ENCODE data around the gene RPL28.
A peak's percentile ranks its signal among the peaks of the same experiment; 100 is the strongest.

RPL28 gene

DNA sequence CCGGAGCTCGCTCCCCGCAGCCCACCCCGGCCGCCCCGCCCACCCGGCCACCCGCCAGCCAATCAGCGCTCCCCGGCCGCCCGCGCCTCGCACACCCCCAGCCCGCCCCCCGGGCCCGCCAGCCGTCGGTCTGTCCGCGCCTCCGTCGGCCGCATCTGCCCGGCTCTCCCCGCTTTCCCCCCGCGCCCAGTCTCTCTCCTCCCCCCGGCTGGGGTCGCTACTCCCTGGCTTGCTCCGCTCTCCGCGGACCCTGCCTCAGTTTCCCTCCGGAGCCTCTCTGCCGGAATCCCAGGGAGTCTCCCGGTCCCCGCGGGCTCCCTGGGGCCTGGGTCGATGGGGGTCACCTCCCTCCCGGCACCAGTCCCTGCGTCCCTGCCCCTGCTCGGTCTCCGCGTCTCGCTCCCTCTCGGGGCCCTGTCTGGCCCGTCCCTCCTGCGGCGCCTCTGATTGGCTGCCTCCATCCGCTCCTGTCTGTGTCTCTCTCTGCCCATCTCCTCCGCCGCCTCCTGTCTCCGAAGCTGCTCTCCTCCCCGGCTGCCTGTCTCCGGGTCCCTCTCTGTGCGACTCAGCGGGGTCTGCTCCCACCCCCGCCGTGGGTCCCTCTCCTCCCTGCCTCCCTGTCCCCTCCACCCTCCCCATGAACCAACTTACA lies 16.0 kb upstream of the RPL28 start (continued):
- TF ChIP-seq, protein P1, sequence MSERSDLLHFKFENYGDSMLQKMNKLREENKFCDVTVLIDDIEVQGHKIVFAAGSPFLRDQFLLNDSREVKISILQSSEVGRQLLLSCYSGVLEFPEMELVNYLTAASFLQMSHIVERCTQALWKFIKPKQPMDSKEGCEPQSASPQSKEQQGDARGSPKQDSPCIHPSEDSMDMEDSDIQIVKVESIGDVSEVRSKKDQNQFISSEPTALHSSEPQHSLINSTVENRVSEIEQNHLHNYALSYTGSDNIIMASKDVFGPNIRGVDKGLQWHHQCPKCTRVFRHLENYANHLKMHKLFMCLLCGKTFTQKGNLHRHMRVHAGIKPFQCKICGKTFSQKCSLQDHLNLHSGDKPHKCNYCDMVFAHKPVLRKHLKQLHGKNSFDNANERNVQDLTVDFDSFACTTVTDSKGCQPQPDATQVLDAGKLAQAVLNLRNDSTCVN (tag by site-specific recombination; optimal IDR thresholded peaks at IDR 0.05) = peak; percentile 70
- TF ChIP-seq SP2 (tag by site-specific recombination; IDR thresholded peaks at IDR 0.05) (peak; percentile 80), ZNF274 (IDR thresholded peaks at IDR 0.05; ENCODE audit: low read length) (no peak), ZNF274 (tag by site-specific recombination; IDR thresholded peaks at IDR 0.05; ENCODE audit: borderline replicate concordance) (no peak), KLF1 (tag by site-specific recombination; IDR thresholded peaks at IDR 0.05) (0 out of 2 replicates have a peak, but pooled peaks have one; percentile 12), ZEB2 (tag by site-specific recombination; IDR thresholded peaks at IDR 0.05) (peak; percentile 43), WT1 (tag by site-specific recombination; IDR thresholded peaks at IDR 0.05) (peak; percentile 36; the same call in 1 of the 2 replicates), IKZF3 (tag by site-specific recombination; IDR thresholded peaks at IDR 0.05) (peak; percentile 38; the same call in 1 of the 2 replicates), ZIC2 (tag by site-specific recombination; IDR thresholded peaks at IDR 0.05) (peak; percentile 86), ZNF366 (tag by site-specific recombination; conservative IDR thresholded peaks at IDR 0.05) (peak; percentile 72), ZNF623 (tag by site-specific recombination; IDR thresholded peaks at IDR 0.05) (no peak), ZNF600 (tag by site-specific recombination; IDR thresholded peaks at IDR 0.05) (0 out of 2 replicates have a peak, but pooled peaks have one; percentile 26), ZNF221 (tag by site-specific recombination; IDR thresholded peaks at IDR 0.05; ENCODE audit: borderline replicate concordance) (no peak), ZBTB17 (tag by site-specific recombination; IDR thresholded peaks at IDR 0.05) (peak; percentile 75), ZFHX2 (tag by site-specific recombination; conservative IDR thresholded peaks at IDR 0.05) (peak; percentile 34; the same call in 1 of the 2 replicates), ZNF335 (tag by site-specific recombination; conservative IDR thresholded peaks at IDR 0.05) (peak; percentile 84), ZBTB48 (tag by site-specific recombination; IDR thresholded peaks at IDR 0.05) (peak; percentile 86), ZNF10 (tag by site-specific recombination; IDR thresholded peaks at IDR 0.05) (peak; percentile 32; the same call in 1 of the 2 replicates), ZSCAN16 (tag by site-specific recombination; IDR thresholded peaks at IDR 0.05) (no peak), PATZ1 (tag by site-specific recombination; IDR thresholded peaks at IDR 0.05) (peak; percentile 85), ZNF394 (tag by site-specific recombination; IDR thresholded peaks at IDR 0.05; ENCODE audit: borderline replicate concordance) (peak; percentile 51; the same call in 1 of the 2 replicates), ZXDB (tag by site-specific recombination; IDR thresholded peaks at IDR 0.05) (peak; percentile 93), KLF10 (tag by site-specific recombination; IDR thresholded peaks at IDR 0.05) (peak; percentile 87), ZNF146 (tag by site-specific recombination; IDR thresholded peaks at IDR 0.05) (no peak), GLIS1 (tag by site-specific recombination; IDR thresholded peaks at IDR 0.05) (peak; percentile 81), ZNF341 (tag by site-specific recombination; IDR thresholded peaks at IDR 0.05; ENCODE audit: low read depth) (peak; percentile 70), ZNF777 (tag by site-specific recombination; IDR thresholded peaks at IDR 0.05; ENCODE audit: borderline replicate concordance) (peak; percentile 94), ZBTB1 (tag by site-specific recombination; IDR thresholded peaks at IDR 0.05) (no peak), ZNF544 (tag by site-specific recombination; IDR thresholded peaks at IDR 0.05) (no peak)
- TF ChIP-seq, protein P2, sequence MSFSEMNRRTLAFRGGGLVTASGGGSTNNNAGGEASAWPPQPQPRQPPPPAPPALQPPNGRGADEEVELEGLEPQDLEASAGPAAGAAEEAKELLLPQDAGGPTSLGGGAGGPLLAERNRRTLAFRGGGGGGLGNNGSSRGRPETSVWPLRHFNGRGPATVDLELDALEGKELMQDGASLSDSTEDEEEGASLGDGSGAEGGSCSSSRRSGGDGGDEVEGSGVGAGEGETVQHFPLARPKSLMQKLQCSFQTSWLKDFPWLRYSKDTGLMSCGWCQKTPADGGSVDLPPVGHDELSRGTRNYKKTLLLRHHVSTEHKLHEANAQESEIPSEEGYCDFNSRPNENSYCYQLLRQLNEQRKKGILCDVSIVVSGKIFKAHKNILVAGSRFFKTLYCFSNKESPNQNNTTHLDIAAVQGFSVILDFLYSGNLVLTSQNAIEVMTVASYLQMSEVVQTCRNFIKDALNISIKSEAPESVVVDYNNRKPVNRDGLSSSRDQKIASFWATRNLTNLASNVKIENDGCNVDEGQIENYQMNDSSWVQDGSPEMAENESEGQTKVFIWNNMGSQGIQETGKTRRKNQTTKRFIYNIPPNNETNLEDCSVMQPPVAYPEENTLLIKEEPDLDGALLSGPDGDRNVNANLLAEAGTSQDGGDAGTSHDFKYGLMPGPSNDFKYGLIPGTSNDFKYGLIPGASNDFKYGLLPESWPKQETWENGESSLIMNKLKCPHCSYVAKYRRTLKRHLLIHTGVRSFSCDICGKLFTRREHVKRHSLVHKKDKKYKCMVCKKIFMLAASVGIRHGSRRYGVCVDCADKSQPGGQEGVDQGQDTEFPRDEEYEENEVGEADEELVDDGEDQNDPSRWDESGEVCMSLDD (tag by site-specific recombination; IDR thresholded peaks at IDR 0.05) = peak; percentile 90
- TF ChIP-seq, protein P3, sequence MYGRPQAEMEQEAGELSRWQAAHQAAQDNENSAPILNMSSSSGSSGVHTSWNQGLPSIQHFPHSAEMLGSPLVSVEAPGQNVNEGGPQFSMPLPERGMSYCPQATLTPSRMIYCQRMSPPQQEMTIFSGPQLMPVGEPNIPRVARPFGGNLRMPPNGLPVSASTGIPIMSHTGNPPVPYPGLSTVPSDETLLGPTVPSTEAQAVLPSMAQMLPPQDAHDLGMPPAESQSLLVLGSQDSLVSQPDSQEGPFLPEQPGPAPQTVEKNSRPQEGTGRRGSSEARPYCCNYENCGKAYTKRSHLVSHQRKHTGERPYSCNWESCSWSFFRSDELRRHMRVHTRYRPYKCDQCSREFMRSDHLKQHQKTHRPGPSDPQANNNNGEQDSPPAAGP (tag by site-specific recombination; IDR thresholded peaks at IDR 0.05) = peak; percentile 38; the same call in 1 of the 2 replicates
